HepG2 (cell line): ENCODE data around the gene FBRSL1. TPM values are rescaled to one million over a fixed set of nuclear protein-coding genes. Genes with fewer than 3 reads are reported as not detected.
A peak's percentile ranks its signal among the peaks of the same experiment; 100 is the strongest.

ENCODE experiments used
- BCL6 ChIP-seq: IDR thresholded peaks from 2 replicates; pipeline ENCODE4 v1.6.1; 2016; ENCODE audit warnings: missing genetic modification reagents, missing compliant biosample characterization
- CBFB ChIP-seq: sonication (generic); formaldehyde crosslinking; IDR thresholded peaks from 2 replicates; pipeline ENCODE4 v1.4.0; 2020; ENCODE audit warnings: missing genetic modification reagents
- CENPBD1 ChIP-seq: sonication (generic); formaldehyde crosslinking; IDR thresholded peaks from 2 replicates; pipeline ENCODE4 v1.8.0; 2022; ENCODE audit warnings: missing genetic modification reagents, low read depth, mild to moderate bottlenecking, borderline replicate concordance
- FOSL2 ChIP-seq: sonication (generic); formaldehyde crosslinking; IDR thresholded peaks from 2 replicates; pipeline ENCODE4 v1.4.0; 2020; ENCODE audit warnings: missing genetic modification reagents
- FOXM1 ChIP-seq: sonication (generic); formaldehyde crosslinking; IDR thresholded peaks from 2 replicates; pipeline ENCODE4 v1.5.0; 2020; ENCODE audit warnings: missing genetic modification reagents
- GATAD2A ChIP-seq: IDR thresholded peaks from 2 replicates; pipeline ENCODE4 v1.6.1; 2016
- IKZF4 ChIP-seq: sonication (generic); formaldehyde crosslinking; IDR thresholded peaks from 2 replicates; pipeline ENCODE4 v1.5.1; 2020; ENCODE audit warnings: borderline replicate concordance, mild to moderate bottlenecking, low read depth, missing genetic modification reagents; ENCODE audit errors: not compliant biosample characterization
- IRX3 ChIP-seq: sonication (generic); formaldehyde crosslinking; IDR thresholded peaks from 2 replicates; pipeline ENCODE4 v1.8.1; 2023; ENCODE audit warnings: mild to moderate bottlenecking, low read depth, missing genetic modification reagents, borderline replicate concordance
- KAT2B ChIP-seq: fragments of 150-350 bp; IDR thresholded peaks from 2 replicates; pipeline ENCODE4 v1.6.1; 2014; ENCODE audit warnings: low read depth, low read length, borderline replicate concordance
- KMT2A ChIP-seq: sonication (generic); formaldehyde crosslinking; IDR thresholded peaks from 2 replicates; pipeline ENCODE4 v1.4.0; 2020; ENCODE audit warnings: missing genetic modification reagents
- NFE2L1 ChIP-seq: sonication (generic); formaldehyde crosslinking; IDR thresholded peaks from 2 replicates; pipeline ENCODE4 v1.4.0; 2020; ENCODE audit warnings: missing genetic modification reagents, mild to moderate bottlenecking, borderline replicate concordance
- NR1H2 ChIP-seq: sonication (generic); formaldehyde crosslinking; IDR thresholded peaks from 2 replicates; pipeline ENCODE4 v1.8.1; 2022; ENCODE audit warnings: low read depth, missing genetic modification reagents, borderline replicate concordance
- PATZ1 ChIP-seq: sonication (generic); formaldehyde crosslinking; IDR thresholded peaks from 2 replicates; pipeline ENCODE4 v1.4.0; 2020; ENCODE audit warnings: missing genetic modification reagents
- TFDP2 ChIP-seq: sonication (generic); formaldehyde crosslinking; IDR thresholded peaks from 2 replicates; pipeline ENCODE4 v1.4.0; 2020; ENCODE audit warnings: missing genetic modification reagents
- TRIM24 ChIP-seq: sonication (generic); formaldehyde crosslinking; IDR thresholded peaks from 2 replicates; pipeline ENCODE4 v1.8.0; 2022; ENCODE audit warnings: mild to moderate bottlenecking, missing genetic modification reagents
- ZFX ChIP-seq: sonication (generic); formaldehyde crosslinking; IDR thresholded peaks from 2 replicates; pipeline ENCODE4 v1.4.0; 2020; ENCODE audit warnings: mild to moderate bottlenecking, low read depth, missing genetic modification reagents, moderate library complexity
- ZHX1 ChIP-seq: sonication (generic); formaldehyde crosslinking; IDR thresholded peaks from 2 replicates; pipeline ENCODE4 v1.8.1; 2022; ENCODE audit warnings: low read depth, mild to moderate bottlenecking, missing genetic modification reagents
- ZNF33B ChIP-seq: sonication (generic); formaldehyde crosslinking; IDR thresholded peaks from 2 replicates; pipeline ENCODE4 v1.5.1; 2020; ENCODE audit warnings: mild to moderate bottlenecking, missing genetic modification reagents
- ZNF343 ChIP-seq: sonication (generic); formaldehyde crosslinking; IDR thresholded peaks from 2 replicates; pipeline ENCODE4 v1.4.0; 2020; ENCODE audit warnings: mild to moderate bottlenecking, missing genetic modification reagents
- ZNF441 ChIP-seq: sonication (generic); formaldehyde crosslinking; IDR thresholded peaks from 2 replicates; pipeline ENCODE4 v1.7.0; 2021; ENCODE audit warnings: missing genetic modification reagents, borderline replicate concordance
- ZNF746 ChIP-seq: sonication (generic); formaldehyde crosslinking; IDR thresholded peaks from 2 replicates; pipeline ENCODE4 v1.8.0; 2022; ENCODE audit warnings: mild to moderate bottlenecking, missing genetic modification reagents
- ZUFSP ChIP-seq: sonication (generic); formaldehyde crosslinking; IDR thresholded peaks from 2 replicates; pipeline ENCODE4 v1.9.0; 2021; ENCODE audit warnings: missing genetic modification reagents, mild to moderate bottlenecking, borderline replicate concordance
- polyA plus RNA-seq, 8 experiments: library from polyadenylated mRNA; depleted of rRNA in 3 of 8; stranded (reverse) in 7 of 8; unstranded in 1 of 8; fragments of >200 nt; fragmentation: Illumina TruSeq in 4 of 8; extraction: Trizol in 4 of 8; gene quantifications; 2 replicates each; pipeline versions ENCODE4 v1.2.1 to v1.2.3, GENCODE V29; 2011 to 2016; ENCODE audit warnings: low read depth in 4 of 8, missing spikeins in 1 of 8, mixed read lengths in 1 of 8; ENCODE audit not compliant: insufficient read depth in 1 of 8
- total RNA-seq, 5 experiments: library from RNA; depleted of rRNA; stranded (reverse); fragments of >200 nt; fragmentation: Illumina TruSeq; extraction: Trizol; gene quantifications; 2 replicates each; pipeline ENCODE4 v1.2.3, GENCODE V29; 2016; ENCODE audit warnings: low read depth in 1 of 5

Gene FBRSL1
- total and polyA plus RNA-seq, 2 of the 13 experiments (the other 11 are each of a cell fraction or from before 2014, with no cell fraction given): 3.6 to 7.9 TPM

GRCh38 chr12:132471011-132471857 lies 18.7 kb upstream of the FBRSL1 start (continued):
- TF ChIP-seq FOSL2 (CRISPR knock-in tag) (peak; percentile 94), FOXM1 (CRISPR knock-in tag) (no peak), IKZF4 (no peak), CBFB (CRISPR knock-in tag) (peak; percentile 89), ZNF343 (CRISPR knock-in tag) (no peak), ZHX1 (CRISPR knock-in tag) (peak; percentile 89), IRX3 (CRISPR knock-in tag) (no peak), ZNF441 (peak; percentile 86), KAT2B (no peak), GATAD2A (peak; percentile 92), ZUFSP (CRISPR knock-in tag) (no peak), CENPBD1 (CRISPR knock-in tag) (no peak), TRIM24 (CRISPR knock-in tag) (peak; percentile 73; the same call in 1 of the 2 replicates), NR1H2 (CRISPR knock-in tag) (no peak), PATZ1 (CRISPR knock-in tag) (peak; percentile 77), KMT2A (CRISPR knock-in tag) (no peak), ZFX (CRISPR knock-in tag) (peak; percentile 63), NFE2L1 (CRISPR knock-in tag) (no peak), ZNF33B (CRISPR knock-in tag) (no peak), TFDP2 (CRISPR knock-in tag) (peak; percentile 85), ZNF746 (peak; percentile 97), BCL6 (CRISPR knock-in tag) (peak; percentile 84)
